ENCODE measurements around the gene FADS3. TPM values are rescaled to one million over a fixed set of nuclear protein-coding genes. Genes with fewer than 3 reads are reported as not detected.

The FADS3 gene
- total RNA-seq, 2 experiments from 2014 or later, result 3.8 to 4.5 TPM

DNA sequence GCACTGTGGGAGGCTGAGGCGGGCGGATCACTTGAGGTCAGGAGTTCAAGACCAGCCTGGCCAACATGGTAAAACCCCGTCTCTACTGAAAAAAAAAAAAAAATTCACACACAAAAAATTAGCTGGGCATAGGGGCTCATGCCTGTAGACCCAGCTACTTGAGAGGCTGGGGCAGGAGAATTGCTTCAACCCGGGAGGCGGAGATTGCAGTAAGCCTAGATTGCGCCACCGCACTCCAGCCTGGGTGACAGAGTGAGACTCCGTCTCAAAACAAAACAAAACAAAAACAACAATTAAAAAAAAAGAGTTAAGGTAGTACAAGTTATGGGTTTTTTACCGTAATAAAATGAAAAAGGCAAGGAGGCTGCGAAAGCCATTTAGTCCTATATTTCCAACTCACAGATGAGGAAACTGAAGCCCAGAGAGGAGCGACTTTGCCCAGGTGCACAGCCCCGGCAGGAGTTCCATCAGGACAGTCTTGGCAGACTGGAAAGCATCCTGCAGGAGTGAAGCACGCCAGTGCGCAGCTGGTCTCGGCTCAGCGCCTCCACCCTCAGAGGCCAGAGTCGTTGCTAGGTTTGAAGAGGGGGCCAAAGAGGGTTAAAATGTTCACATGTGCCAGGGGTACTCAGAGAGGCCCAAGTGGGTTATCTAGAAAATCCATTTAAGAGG lies 3.8 kb upstream of the FADS3 start:
- H3K27me3 Mint-ChIP-seq (ENCODE audit: low read depth), result peaks cover 4% of the 10 kb centered on the region
- POLR2A ChIA-PET, result no interaction called here

DNA sequence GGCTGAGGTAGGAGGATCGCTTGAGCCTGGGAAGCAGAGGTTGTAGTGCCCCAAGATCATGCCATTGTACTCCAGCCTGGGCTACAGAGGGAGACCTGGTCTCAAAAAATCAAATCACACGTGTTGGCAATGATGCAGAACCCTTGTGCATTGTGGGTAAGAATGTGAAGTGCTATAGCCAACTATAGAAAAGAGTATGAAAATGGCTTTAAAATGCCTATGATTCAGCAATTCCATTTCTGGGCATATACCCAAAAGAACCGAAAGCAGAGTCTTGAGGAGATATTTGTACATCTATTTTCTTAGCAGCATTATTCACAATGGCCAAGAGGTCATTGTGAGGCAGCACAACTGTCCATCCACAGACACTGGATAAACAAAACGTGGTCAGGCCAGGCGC lies 2.6 kb upstream of the FADS3 start:
- no peaks in the 10 kb centered on the region for H3K9me3 Mint-ChIP-seq (ENCODE audit: insufficient read depth)
- ATAC-seq (no peak), DNase-seq (no peak)
- H3K36me3 Mint-ChIP-seq (ENCODE audit: low read depth), result no peaks in the 10 kb centered on the region
- POLR2A ChIA-PET, result no interaction called here
- CTCF ChIA-PET, result interaction anchor here (1.9 to 3.7 kb wide), 3 partner anchors 23 to 214 kb away, joined by 7 to 13 read pairs (median 11); no protein-coding TSS in a partner anchor
- H3K4me1 Mint-ChIP-seq (ENCODE audit: low read depth), result peaks cover 6% of the 10 kb centered on the region
- H3K27ac Mint-ChIP-seq, result no peak overlapping the region
- H3K27me3 Mint-ChIP-seq (ENCODE audit: low read depth), result peaks cover 4% of the 10 kb centered on the region
- H3K4me3 Mint-ChIP-seq, result no peak overlapping the region

More for the DNA sequence above, 3.8 kb upstream of the FADS3 start:
- H3K9me3 Mint-ChIP-seq (ENCODE audit: insufficient read depth), result no peaks in the 10 kb centered on the region
- no peak overlapping the region for H3K27ac Mint-ChIP-seq
- CTCF ChIA-PET, result interaction anchor here (7.8 to 11.5 kb wide), 3 partner anchors 54 to 214 kb away, joined by 139 to 337 read pairs (median 193); partner anchors contain the start of gene BEST1
- no peak overlapping the region for H3K4me3 Mint-ChIP-seq
- ATAC-seq, result no peak
- H3K4me1 Mint-ChIP-seq (ENCODE audit: low read depth), result peaks cover 10% of the 10 kb centered on the region
- no peak for DNase-seq
- H3K36me3 Mint-ChIP-seq (ENCODE audit: low read depth), result no peaks in the 10 kb centered on the region

DNA sequence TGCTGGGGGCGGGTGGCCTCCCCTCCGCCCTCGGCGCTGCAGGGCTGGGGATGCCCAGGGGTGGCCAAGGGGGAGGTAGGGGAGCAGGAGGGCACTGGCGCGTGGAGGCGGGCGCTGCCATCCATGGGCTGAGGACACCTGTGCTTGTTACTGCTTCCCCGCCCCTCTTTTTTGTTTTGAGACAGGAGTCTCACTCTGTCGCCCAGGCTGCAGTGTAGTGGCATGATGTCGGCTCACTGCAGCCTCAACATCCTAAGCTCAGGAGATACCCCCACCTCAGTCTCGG lies 683 bp upstream of the FADS3 start:
- H3K4me3 Mint-ChIP-seq, result peak overlapping the region; percentile 64
- no peak for ATAC-seq
- H3K27ac Mint-ChIP-seq, result no peak overlapping the region
- H3K4me1 Mint-ChIP-seq (ENCODE audit: low read depth), result peaks cover 4% of the 10 kb centered on the region
- POLR2A ChIA-PET, result interaction anchor here (0.8 kb wide), 1 partner anchor 76 kb away, joined by 3 read pairs; the partner anchor contains the start of gene FTH1
- H3K27me3 Mint-ChIP-seq (ENCODE audit: low read depth), result peaks cover 4% of the 10 kb centered on the region
- DNase-seq, result no peak
- no peaks in the 10 kb centered on the region for H3K36me3 Mint-ChIP-seq (ENCODE audit: low read depth)
- CTCF ChIA-PET, result interaction anchor here (1.9 to 5.2 kb wide), 5 partner anchors 21 to 216 kb away, joined by 6 to 27 read pairs (median 11); no protein-coding TSS in a partner anchor
- H3K9me3 Mint-ChIP-seq (ENCODE audit: insufficient read depth), result no peaks in the 10 kb centered on the region

DNA sequence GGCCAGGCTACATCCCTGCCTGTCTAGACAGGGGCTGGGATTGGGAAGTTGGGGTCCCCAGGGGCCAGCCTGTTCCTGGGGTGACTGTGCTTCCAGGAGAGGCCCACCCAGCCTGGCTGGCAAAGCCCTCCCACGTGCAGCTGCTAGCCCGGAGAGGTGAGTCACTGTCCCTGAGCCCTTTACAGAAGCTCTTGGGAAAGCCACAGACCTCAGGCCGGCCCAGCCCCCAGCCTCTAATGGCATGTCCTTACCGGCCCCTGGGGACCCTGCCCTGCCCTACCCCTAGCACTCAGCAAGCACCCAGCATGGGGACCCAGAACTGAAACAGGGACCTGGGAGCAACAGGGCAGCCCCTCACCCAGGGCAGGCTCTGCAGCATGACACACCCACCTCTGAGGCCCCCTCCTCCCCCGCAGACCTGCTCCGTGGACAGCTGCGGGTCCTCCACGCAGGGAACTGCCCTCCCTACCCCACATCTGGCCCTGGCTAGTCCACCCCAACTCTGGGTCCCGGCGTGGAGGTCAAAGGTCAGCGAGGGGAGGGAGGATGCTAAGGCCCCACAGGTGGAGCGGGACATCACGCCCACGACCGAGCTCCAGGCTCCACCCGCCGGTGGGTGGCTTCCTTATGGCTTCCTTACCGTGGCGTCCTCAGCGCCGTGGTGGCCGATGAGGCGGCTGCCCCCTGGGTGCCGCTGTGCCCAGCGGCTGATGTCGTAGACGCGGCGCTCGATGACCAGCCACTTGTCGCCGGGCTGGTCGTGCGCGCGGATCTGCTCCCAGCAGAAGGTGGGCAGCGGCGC lies 615 bp downstream of the FADS3 start:
- H3K4me3 Mint-ChIP-seq, result peak overlapping the region; percentile 79
- POLR2A ChIA-PET, result no interaction called here
- no peaks in the 10 kb centered on the region for H3K9me3 Mint-ChIP-seq (ENCODE audit: insufficient read depth)
- H3K4me1 Mint-ChIP-seq (ENCODE audit: low read depth), result peaks cover 4% of the 10 kb centered on the region
- no peaks in the 10 kb centered on the region for H3K36me3 Mint-ChIP-seq (ENCODE audit: low read depth)
- DNase-seq (peak; percentile 45), ATAC-seq (peak; percentile 54)
- peak overlapping the region; percentile 30 for H3K27ac Mint-ChIP-seq
- H3K27me3 Mint-ChIP-seq (ENCODE audit: low read depth), result peaks cover 4% of the 10 kb centered on the region
- CTCF ChIA-PET, result interaction anchor here (1.1 to 5.2 kb wide), 6 partner anchors 8 to 455 kb away, joined by 3 to 27 read pairs (median 9); no protein-coding TSS in a partner anchor

DNA sequence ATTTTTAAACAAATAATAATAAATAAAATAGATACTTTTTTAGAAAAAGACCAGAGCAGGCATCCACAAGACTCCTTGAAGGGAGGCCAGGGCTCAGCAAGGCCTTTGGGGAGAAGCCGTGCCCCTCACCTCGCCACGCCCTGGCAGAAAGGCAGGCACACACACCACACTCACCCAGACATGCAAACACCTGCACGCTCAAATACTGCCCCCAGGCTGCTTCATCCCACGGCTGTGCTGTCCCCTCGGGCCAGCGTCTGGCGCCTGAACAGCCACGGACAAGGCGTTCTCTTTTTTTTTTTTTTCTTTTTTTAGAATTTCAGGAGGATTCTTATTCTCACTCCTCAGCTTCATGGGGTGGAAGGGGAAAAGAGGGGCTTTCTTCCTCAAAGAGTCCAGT lies 1.5 kb downstream of the FADS3 start:
- POLR2A ChIA-PET, result no interaction called here
- no peak for DNase-seq
- H3K36me3 Mint-ChIP-seq (ENCODE audit: low read depth), result no peaks in the 10 kb centered on the region
- CTCF ChIA-PET, result interaction anchor here (1.1 to 5.2 kb wide), 6 partner anchors 9 to 454 kb away, joined by 3 to 27 read pairs (median 7); no protein-coding TSS in a partner anchor
- H3K9me3 Mint-ChIP-seq (ENCODE audit: insufficient read depth), result no peaks in the 10 kb centered on the region
- peaks cover 4% of the 10 kb centered on the region for H3K27me3 Mint-ChIP-seq (ENCODE audit: low read depth)
- peak overlapping the region; percentile 22 for H3K4me3 Mint-ChIP-seq
- no peak overlapping the region for H3K27ac Mint-ChIP-seq
- no peak for ATAC-seq
- peaks cover 4% of the 10 kb centered on the region for H3K4me1 Mint-ChIP-seq (ENCODE audit: low read depth)

DNA sequence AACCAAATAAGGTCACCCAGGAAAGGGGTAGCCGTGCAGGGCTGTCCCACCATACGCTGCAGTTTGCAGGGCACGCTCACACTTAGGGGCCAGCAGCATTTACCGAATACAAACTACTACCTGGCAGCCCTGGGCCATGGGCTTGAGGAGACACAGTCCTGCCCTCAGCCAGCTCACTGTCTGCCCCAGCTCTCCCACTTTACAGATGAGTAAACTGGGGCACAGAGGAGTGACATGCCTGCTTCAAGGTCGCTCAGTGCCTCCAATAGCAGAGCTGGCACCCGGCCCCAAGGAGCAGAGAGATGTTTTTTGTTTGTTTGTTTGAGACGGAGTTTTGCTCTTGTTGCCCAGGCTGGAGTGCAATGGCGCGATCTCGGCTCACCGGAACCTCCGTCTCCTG lies 2.8 kb downstream of the FADS3 start:
- ATAC-seq, result no peak
- H3K27me3 Mint-ChIP-seq (ENCODE audit: low read depth), result peaks cover 4% of the 10 kb centered on the region
- ChIA-PET CTCF (interaction anchor here (0.6 to 5.2 kb wide), 6 partner anchors 9 to 193 kb away, joined by 3 to 27 read pairs (median 6); no protein-coding TSS in a partner anchor), POLR2A (no interaction called here)
- no peaks in the 10 kb centered on the region for H3K9me3 Mint-ChIP-seq (ENCODE audit: insufficient read depth)
- DNase-seq, result no peak
- H3K27ac Mint-ChIP-seq, result no peak overlapping the region
- H3K4me1 Mint-ChIP-seq (ENCODE audit: low read depth), result peaks cover 4% of the 10 kb centered on the region
- H3K4me3 Mint-ChIP-seq, result no peak overlapping the region
- no peaks in the 10 kb centered on the region for H3K36me3 Mint-ChIP-seq (ENCODE audit: low read depth)

DNA sequence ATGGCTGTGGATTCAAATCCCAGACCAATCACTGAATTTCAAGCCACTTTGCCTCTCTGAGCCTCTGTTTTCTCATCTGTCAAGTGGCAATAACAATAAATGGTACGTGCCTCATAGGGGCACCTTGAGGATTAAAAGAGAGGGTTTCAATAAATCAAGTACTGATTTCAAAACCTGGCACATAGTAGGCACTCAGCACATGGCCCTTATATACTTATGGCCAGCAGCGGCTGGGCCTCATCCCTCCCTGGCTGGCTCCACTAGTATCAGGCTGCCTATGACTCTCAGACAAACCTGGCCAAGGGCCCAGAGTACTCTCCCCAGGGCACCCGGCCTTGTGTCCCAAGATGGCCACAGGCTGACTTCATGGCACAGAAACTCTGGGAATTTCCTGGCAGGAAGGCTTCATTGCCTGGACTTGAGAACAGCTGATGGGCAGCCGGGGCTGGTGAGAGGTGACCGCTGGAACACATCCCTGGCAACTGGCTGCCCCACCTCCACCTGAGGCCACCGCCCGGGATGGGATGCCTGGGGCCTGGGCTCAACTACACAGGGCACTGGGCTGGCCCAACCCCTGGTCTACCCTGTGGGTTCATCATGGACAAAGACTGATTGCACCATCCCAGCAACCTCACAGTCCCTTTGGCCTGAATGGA lies 3.4 kb downstream of the FADS3 start:
- ATAC-seq (no peak), DNase-seq (no peak)
- no peak overlapping the region for H3K27ac Mint-ChIP-seq
- H3K27me3 Mint-ChIP-seq (ENCODE audit: low read depth), result peaks cover 4% of the 10 kb centered on the region
- H3K9me3 Mint-ChIP-seq (ENCODE audit: insufficient read depth), result no peaks in the 10 kb centered on the region
- no peaks in the 10 kb centered on the region for H3K36me3 Mint-ChIP-seq (ENCODE audit: low read depth)
- ChIA-PET CTCF (interaction anchor here (0.6 to 1.5 kb wide), 4 partner anchors 10 to 90 kb away, joined by 3 to 7 read pairs (median 4); no protein-coding TSS in a partner anchor), POLR2A (no interaction called here)
- no peak overlapping the region for H3K4me3 Mint-ChIP-seq
- peaks cover 4% of the 10 kb centered on the region for H3K4me1 Mint-ChIP-seq (ENCODE audit: low read depth)

DNA sequence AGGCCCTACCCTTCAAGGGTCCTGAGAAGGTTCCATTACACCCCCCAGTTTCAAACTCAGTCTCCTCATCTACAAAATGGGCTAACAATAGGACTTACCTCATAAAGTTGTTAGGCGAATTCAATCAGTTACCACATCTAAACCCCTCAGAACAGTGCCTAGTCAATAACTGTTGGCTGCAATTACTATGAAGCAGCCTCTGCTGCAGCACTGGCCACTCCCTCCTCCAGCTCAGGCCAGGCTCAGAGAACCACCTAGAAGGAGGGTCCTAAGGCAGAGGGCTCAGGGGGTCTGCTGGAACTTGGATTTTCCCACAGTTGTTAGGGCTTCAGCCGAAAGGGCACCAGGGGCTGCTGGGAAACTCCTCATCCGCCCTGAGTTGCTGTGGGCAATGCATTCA lies 4.7 kb downstream of the FADS3 start:
- no peak for DNase-seq
- Mint-ChIP-seq H3K27ac (no peak overlapping the region), H3K9me3 (ENCODE audit: insufficient read depth) (no peaks in the 10 kb centered on the region), H3K4me3 (no peak overlapping the region), H3K4me1 (ENCODE audit: low read depth) (peaks cover 4% of the 10 kb centered on the region), H3K36me3 (ENCODE audit: low read depth) (no peaks in the 10 kb centered on the region), H3K27me3 (ENCODE audit: low read depth) (no peaks in the 10 kb centered on the region)
- POLR2A ChIA-PET, result no interaction called here
- CTCF ChIA-PET, result interaction anchor here (1.9 kb wide), 1 partner anchor 16 kb away, joined by 7 read pairs; no protein-coding TSS in a partner anchor
- no peak for ATAC-seq

DNA sequence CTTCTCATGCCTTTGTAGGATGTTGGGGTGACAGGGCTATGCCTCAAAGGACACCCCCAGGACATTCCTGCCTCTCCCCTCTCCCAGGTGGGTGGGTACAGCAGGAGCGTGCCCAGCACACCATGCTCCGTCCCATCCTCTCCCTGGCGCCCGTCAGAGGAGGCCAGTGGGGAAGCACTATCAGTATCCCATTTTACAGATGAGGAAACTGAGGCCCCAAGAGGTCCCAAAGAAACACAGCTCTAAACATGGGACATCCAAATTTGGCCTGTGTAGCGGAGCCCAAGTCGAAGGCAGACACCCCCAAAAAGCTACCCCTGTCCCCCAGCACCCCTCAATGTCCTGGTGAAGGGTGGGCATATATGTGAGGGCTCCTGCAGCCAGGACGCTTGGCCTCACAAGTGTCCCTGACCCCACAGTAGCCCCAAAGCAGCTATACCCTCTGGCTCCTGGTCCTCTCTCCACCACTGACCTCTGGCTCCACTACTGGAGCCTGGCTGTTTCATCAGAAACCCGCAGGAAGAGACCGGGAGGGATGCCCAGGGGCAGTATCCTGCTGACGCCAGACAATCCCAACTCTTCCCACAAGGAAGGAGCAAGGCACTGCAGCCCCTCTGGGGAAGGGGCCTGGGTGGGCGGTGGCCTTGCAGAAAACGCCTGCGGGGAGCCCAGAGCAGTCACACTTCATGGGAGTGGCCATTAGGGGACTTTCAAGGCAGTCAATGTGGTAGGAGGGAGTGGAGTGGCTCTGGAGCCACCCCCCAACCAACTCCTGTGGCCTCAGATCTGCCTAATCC lies 5.4 kb downstream of the FADS3 start:
- ChIA-PET CTCF (interaction anchor here (1.2 to 1.9 kb wide), 3 partner anchors 15 to 196 kb away, joined by 3 to 7 read pairs (median 5); no protein-coding TSS in a partner anchor), POLR2A (no interaction called here)
- ATAC-seq (no peak), DNase-seq (no peak)
- Mint-ChIP-seq H3K9me3 (ENCODE audit: insufficient read depth) (no peaks in the 10 kb centered on the region), H3K4me1 (ENCODE audit: low read depth) (peaks cover 4% of the 10 kb centered on the region), H3K36me3 (ENCODE audit: low read depth) (no peaks in the 10 kb centered on the region), H3K27ac (no peak overlapping the region), H3K27me3 (ENCODE audit: low read depth) (no peaks in the 10 kb centered on the region), H3K4me3 (no peak overlapping the region)

DNA sequence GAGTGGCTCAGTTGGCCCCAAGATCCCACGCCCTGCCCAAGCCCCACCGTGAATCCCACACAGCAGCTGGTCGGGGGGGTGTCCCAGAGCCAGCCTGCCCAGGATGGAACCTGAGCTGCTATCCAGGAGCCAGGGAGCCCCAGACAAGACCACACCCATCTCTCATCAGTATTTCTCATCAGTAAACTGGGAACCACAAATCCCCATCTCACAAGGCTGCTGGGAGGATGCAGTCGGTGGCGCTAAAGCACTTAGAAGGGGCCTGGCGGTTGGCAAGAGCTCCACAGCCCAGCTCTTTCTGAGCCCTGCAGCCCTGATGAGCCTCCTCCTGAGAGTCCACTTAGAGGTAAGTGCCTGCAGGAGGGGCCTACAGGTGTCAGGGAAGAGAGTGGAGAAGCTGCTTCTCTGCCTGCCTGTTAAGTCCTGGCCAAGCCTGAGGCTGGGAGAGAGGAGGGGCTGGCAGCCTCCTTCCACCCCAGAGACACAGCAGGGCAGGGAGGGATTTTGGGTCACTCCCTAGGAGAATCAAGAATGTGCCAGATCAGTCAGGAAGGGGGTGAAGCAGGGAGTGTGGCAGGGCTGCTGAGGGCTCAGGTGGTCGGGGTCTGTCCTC lies 6.1 kb downstream of the FADS3 start:
- DNase-seq (no peak), ATAC-seq (no peak)
- Mint-ChIP-seq H3K27ac (no peak overlapping the region), H3K4me3 (no peak overlapping the region), H3K27me3 (ENCODE audit: low read depth) (no peaks in the 10 kb centered on the region), H3K36me3 (ENCODE audit: low read depth) (no peaks in the 10 kb centered on the region), H3K4me1 (ENCODE audit: low read depth) (peaks cover 2% of the 10 kb centered on the region), H3K9me3 (ENCODE audit: insufficient read depth) (no peaks in the 10 kb centered on the region)
- ChIA-PET POLR2A (no interaction called here), CTCF (interaction anchor here (1.2 to 1.5 kb wide), 3 partner anchors 14 to 197 kb away, joined by 3 to 8 read pairs (median 5); no protein-coding TSS in a partner anchor)

DNA sequence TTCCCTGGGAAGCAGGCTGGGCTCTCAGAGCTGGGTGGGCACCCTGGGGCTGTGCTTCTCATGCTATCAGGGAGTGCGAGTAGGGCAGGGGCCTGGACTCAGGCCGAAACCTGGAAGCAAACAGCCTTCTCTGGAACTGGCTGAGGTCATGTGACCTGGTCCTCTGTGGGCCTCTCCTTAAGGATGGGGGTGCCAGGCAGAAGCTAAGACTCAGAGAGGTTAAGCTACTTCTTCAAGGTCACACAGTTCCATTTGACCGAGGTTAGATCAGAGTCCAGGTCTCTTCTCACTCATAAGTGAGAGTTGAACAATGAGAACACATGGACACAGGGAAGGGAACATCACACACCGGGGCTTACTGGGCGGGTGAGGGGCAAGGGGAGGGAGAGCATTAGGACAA lies 7.4 kb downstream of the FADS3 start:
- H3K4me3 Mint-ChIP-seq, result no peak overlapping the region
- CTCF ChIA-PET, result interaction anchor here (0.6 to 2.8 kb wide), 5 partner anchors 12 to 224 kb away, joined by 3 to 9 read pairs (median 3); no protein-coding TSS in a partner anchor
- H3K4me1 Mint-ChIP-seq (ENCODE audit: low read depth), result no peaks in the 10 kb centered on the region
- POLR2A ChIA-PET, result no interaction called here
- no peaks in the 10 kb centered on the region for H3K9me3 Mint-ChIP-seq (ENCODE audit: insufficient read depth)
- H3K27me3 Mint-ChIP-seq (ENCODE audit: low read depth), result no peaks in the 10 kb centered on the region
- no peak overlapping the region for H3K27ac Mint-ChIP-seq
- H3K36me3 Mint-ChIP-seq (ENCODE audit: low read depth), result no peaks in the 10 kb centered on the region
- ATAC-seq, result no peak
- DNase-seq, result no peak

Measured in activated CD8-positive, alpha-beta T cell treated with anti-CD3 and anti-CD28 coated beads, Interleukin-2, amount 10 ng/mL, durations not matched to agents 7 days and 5 days (primary cell).